K562 (cell line): ENCODE measurements around the gene PSMD13. TPM values are rescaled to one million over a fixed set of nuclear protein-coding genes. Genes with fewer than 3 reads are reported as not detected.

Experiments
- ATAC-seq: fragments of 200-7000 bp; cut with Tn5 transposase; 3 replicates; pipeline ENCODE4 v1.9.1; 2020; ENCODE audit warnings: moderate library complexity
- BruUV-seq: library from RNA; stranded (reverse); fragments of 400-500 nt; replicated peaks from 2 replicates; lab custom pipeline; 2021; lab: Mats Ljungman, UMichigan
- CTCF ChIA-PET: fragments of 300-600 bp; formaldehyde crosslinking; extraction: SDS; loops from one replicate; lab custom pipeline; 2021; ENCODE audit warnings: low intra/inter-chr PET ratio; lab: Yijun Ruan, JAX
- POLR2A ChIA-PET: fragments of 300-600, 350-650 bp; sonication (Branson Sonifier 250); formaldehyde crosslinking; extraction: SDS; loops from one replicate; lab custom pipeline; 2021; ENCODE audit warnings: antibody characterized with exemption, inconsistent platforms; lab: Yijun Ruan, JAX
- DNase-seq, 4 experiments: peaks; one replicate each; pipeline versions ENCODE4 v3.0.0 to v3.0.0-alpha.2; 2011 to 2018; ENCODE audit warnings: low spot score in 3 of 4, mixed read lengths in 3 of 4; ENCODE audit errors: extremely low read depth in 1 of 4
- FAIRE-seq: peaks from 2 replicates; lab custom pipeline; 2011; peaks lifted over from hg19 to GRCh38; lab: Jason Lieb, UNC
- H2AFZ ChIP-seq: 2 replicates; pipeline ENCODE4 v1.6.0; 2011; ENCODE audit warnings: low read depth, low read length, control low read depth, inconsistent platforms
- H3K27ac ChIP-seq: fragments of 200-600 bp; 3 replicates; pipeline ENCODE4 v1.8.0; 2011; ENCODE audit warnings: low read depth, mild to moderate bottlenecking, control low read depth, inconsistent platforms, low read length, moderate library complexity, mixed read lengths; ENCODE audit errors: extremely low read depth
- H3K27me3 ChIP-seq, 2 experiments: fragments of 300-600 bp in 1 of 2; 2 replicates in 1 of 2; 3 replicates in 1 of 2; pipeline versions ENCODE4 v1.6.0 to v1.8.0; 2011; ENCODE audit warnings: inconsistent platforms in 2 of 2, low read length in 2 of 2, mild to moderate bottlenecking in 1 of 2, mixed read lengths in 1 of 2, moderate library complexity in 1 of 2; ENCODE audit not compliant: control insufficient read depth in 2 of 2, insufficient read depth in 2 of 2
- H3K36me3 ChIP-seq: fragments of 300-600 bp; 3 replicates; pipeline ENCODE4 v1.8.0; 2011; ENCODE audit warnings: mild to moderate bottlenecking, low read length, inconsistent platforms; ENCODE audit not compliant: control insufficient read depth, insufficient read depth
- H3K4me1 ChIP-seq, 2 experiments: fragments of 200-600 bp in 1 of 2; replicated peaks in 1 of 2; 2 replicates in 1 of 2; 3 replicates in 1 of 2; pipeline versions ENCODE4 v1.5.1 to v1.8.0; 2011; ENCODE audit warnings: inconsistent platforms in 2 of 2, low read length in 2 of 2, mild to moderate bottlenecking in 1 of 2, mixed read lengths in 1 of 2, moderate library complexity in 1 of 2; ENCODE audit not compliant: control insufficient read depth in 2 of 2, insufficient read depth in 2 of 2
- H3K4me2 ChIP-seq: 2 replicates; pipeline ENCODE4 v1.6.1; 2011; ENCODE audit warnings: low read length, control low read depth, inconsistent platforms, mixed read lengths; ENCODE audit not compliant: insufficient read depth
- H3K4me3 ChIP-seq: fragments of 200-600 bp; sonication (generic), shearing (Covaris generic); 2 replicates; pipeline ENCODE4 v1.5.1; 2016; ENCODE audit warnings: control low read depth, inconsistent platforms
- H3K79me2 ChIP-seq: fragments of 200-600 bp; 3 replicates; pipeline ENCODE4 v1.8.0; 2011; ENCODE audit warnings: low read length, inconsistent platforms; ENCODE audit not compliant: control insufficient read depth, insufficient read depth
- H3K9ac ChIP-seq, 2 experiments: 2 replicates each; pipeline versions ENCODE4 v1.6.0 to v1.6.1; 2011; ENCODE audit warnings: low read depth in 2 of 2, low read length in 2 of 2, control low read depth in 1 of 2, inconsistent platforms in 1 of 2, mild to moderate bottlenecking in 1 of 2, mixed read lengths in 1 of 2; ENCODE audit not compliant: insufficient read depth in 1 of 2
- H3K9me1 ChIP-seq: one replicate; pipeline ENCODE4 v1.6.0; 2011; ENCODE audit warnings: inconsistent platforms, mild to moderate bottlenecking, low read length, moderate library complexity; ENCODE audit not compliant: control insufficient read depth, insufficient read depth
- H3K9me3 ChIP-seq: replicated peaks from 2 replicates; pipeline ENCODE4 v1.5.1; 2011; ENCODE audit warnings: low read depth, low read length, inconsistent platforms; ENCODE audit not compliant: control insufficient read depth, insufficient read depth
- H4K20me1 ChIP-seq: replicated peaks from 2 replicates; pipeline ENCODE4 v1.6.1; 2011; ENCODE audit warnings: low read length, inconsistent platforms, mixed read lengths; ENCODE audit not compliant: control insufficient read depth, insufficient read depth
- NFIC ChIP-seq: fragments of 450-650 bp; IDR thresholded peaks from 2 replicates; pipeline ENCODE4 v1.6.1; 2017; ENCODE audit warnings: mild to moderate bottlenecking, inconsistent platforms
- ZBTB8A ChIP-seq: fragments of 450-650 bp; IDR thresholded peaks from 2 replicates; pipeline ENCODE4 v1.6.1; 2018; ENCODE audit warnings: mild to moderate bottlenecking, moderate library complexity; ENCODE audit not compliant: partially characterized antibody
- ZC3H4 ChIP-seq: sonication (generic); formaldehyde crosslinking; IDR thresholded peaks from 2 replicates; pipeline ENCODE4 v1.9.0; 2021; ENCODE audit warnings: missing genetic modification reagents, borderline replicate concordance
- ZNF79 ChIP-seq: fragments of 250-450 bp; sonication (Bioruptor Pico); IDR thresholded peaks from 2 replicates; pipeline ENCODE4 v1.4.0; 2020; ENCODE audit warnings: low read depth, mild to moderate bottlenecking, moderate library complexity
- WGBS: fragments of 100-300 bp; shearing (Covaris generic); methylation state at CpG from one replicate; pipeline ENCODE4 v1.1.6; 2016; ENCODE audit warnings: low coverage, mixed read lengths; ENCODE audit not compliant: insufficient coverage; ENCODE audit errors: missing lambda C conversion rate; 5-methylcytosine and 5-hydroxymethylcytosine counted together
- in situ Hi-C: fragments of 300-500 bp; cut with MboI; formaldehyde crosslinking; loops from 4 replicates; pipeline ENCODE4 v1.15.0; 2018; ENCODE audit warnings: inconsistent platforms, mixed read lengths
- intact Hi-C: fragments of 100-400 bp; cut with micrococcal nuclease; formaldehyde crosslinking; loops from 2 replicates; pipeline ENCODE4 v1.14.2; 2022
- polyA plus RNA-seq, 8 experiments: library from polyadenylated mRNA; depleted of rRNA in 4 of 8; stranded (reverse) in 5 of 8; unstranded in 3 of 8; fragments of >200 nt; fragmentation: Nextera tagmentation in 2 of 8; fragmentation: Illumina TruSeq in 1 of 8; extraction: Ambion mirVana in 2 of 8; extraction: Trizol in 1 of 8; gene quantifications; 2 replicates each; pipeline versions ENCODE4 v1.2.1 to v1.2.3, GENCODE V29; 2011 to 2014; ENCODE audit warnings: inconsistent platforms in 1 of 8, missing spikeins in 1 of 8
- total RNA-seq, 7 experiments: library from RNA; depleted of rRNA in 6 of 7; stranded (reverse); fragments of >200 nt in 6 of 7; fragmentation: Illumina TruSeq in 2 of 7; extraction: Trizol in 2 of 7; gene quantifications; 2 replicates each; pipeline versions ENCODE4 v1.2.1 to v1.2.3, GENCODE V29; 2011 to 2021; ENCODE audit warnings: low replicate concordance in 1 of 7
- TF ChIP-seq, protein P1 (sequence below): fragments of 450-650 bp; IDR thresholded peaks from 2 replicates; pipeline ENCODE4 v1.7.1; 2018; ENCODE audit warnings: mild to moderate bottlenecking, low read depth; ENCODE audit not compliant: partially characterized antibody
- TF ChIP-seq, protein P2 (sequence below): fragments of 450-650 bp; conservative IDR thresholded peaks from 2 replicates; pipeline ENCODE4 v1.6.1; 2016; ENCODE audit warnings: missing genetic modification characterization, low read depth, mild to moderate bottlenecking, missing compliant biosample characterization, moderate library complexity

PSMD13 gene
- total and polyA plus RNA-seq, 9 of the 15 experiments (the other 6 are each of a cell fraction or from before 2014, with no cell fraction given) = 185 to 383 (median 267) TPM

DNA sequence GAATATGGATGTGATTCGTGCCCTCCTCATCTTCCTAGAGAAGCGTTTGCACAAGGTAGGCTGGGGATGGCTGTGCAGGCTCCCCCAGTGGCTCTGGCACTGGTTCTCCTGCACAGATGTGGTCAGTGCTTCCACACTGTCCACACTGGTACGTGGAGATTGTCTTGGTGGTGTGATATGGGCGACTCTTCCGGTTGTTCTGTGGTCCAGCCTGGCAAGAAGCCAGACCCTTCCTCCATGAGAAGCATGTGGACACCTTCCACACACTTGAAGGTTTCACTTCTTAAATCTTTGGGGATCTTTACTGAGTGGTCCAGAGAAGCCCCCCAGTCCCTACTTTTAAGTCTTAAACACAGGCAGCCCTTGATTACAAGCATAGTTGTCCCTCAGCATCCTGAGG is 25.5 kb upstream of the PSMD13 start:
- FAIRE-seq = no peak
- Histone ChIP-seq H2AFZ (no peak overlapping the region), H3K9me3 (no peaks in the 10 kb centered on the region), H3K9me1 (peaks cover 10% of the 10 kb centered on the region), H3K4me3 (no peak overlapping the region), H3K27ac (no peak overlapping the region; the same call in 2 of the 3 replicates), H3K27me3 (no peaks in the 10 kb centered on the region; a peak in 1 of 5 replicates), H3K36me3 (peaks cover 75% of the 10 kb centered on the region), H3K9ac (peak overlapping the region; percentile 12 to 70; a peak in 3 of 4 replicates), H3K79me2 (peaks cover 46% of the 10 kb centered on the region), H3K4me2 (no peak overlapping the region), H3K4me1 (peaks cover 15 to 39% of the 10 kb centered on the region in 2 experiments; a peak in 4 of 5 replicates), H4K20me1 (peaks cover 24% of the 10 kb centered on the region; the same call in 1 of the 2 replicates)
- WGBS = 69% methylated on average over 5 of the region's 5 CpGs
- no peak for DNase-seq
- in situ Hi-C loops = loop anchor here (10.0 kb wide), 1 partner anchor 154 kb away; the partner anchor contains the start of gene B4GALNT4
- intact Hi-C loops = no loop called here
- no peak for ATAC-seq
- ChIA-PET CTCF (no interaction called here), POLR2A (interaction anchor here (1.3 to 1.5 kb wide), 2 partner anchors 17 to 19 kb away, joined by 3 to 5 read pairs; no protein-coding TSS in a partner anchor)
- BruUV-seq = no TSS peak
- TF ChIP-seq, protein P1, sequence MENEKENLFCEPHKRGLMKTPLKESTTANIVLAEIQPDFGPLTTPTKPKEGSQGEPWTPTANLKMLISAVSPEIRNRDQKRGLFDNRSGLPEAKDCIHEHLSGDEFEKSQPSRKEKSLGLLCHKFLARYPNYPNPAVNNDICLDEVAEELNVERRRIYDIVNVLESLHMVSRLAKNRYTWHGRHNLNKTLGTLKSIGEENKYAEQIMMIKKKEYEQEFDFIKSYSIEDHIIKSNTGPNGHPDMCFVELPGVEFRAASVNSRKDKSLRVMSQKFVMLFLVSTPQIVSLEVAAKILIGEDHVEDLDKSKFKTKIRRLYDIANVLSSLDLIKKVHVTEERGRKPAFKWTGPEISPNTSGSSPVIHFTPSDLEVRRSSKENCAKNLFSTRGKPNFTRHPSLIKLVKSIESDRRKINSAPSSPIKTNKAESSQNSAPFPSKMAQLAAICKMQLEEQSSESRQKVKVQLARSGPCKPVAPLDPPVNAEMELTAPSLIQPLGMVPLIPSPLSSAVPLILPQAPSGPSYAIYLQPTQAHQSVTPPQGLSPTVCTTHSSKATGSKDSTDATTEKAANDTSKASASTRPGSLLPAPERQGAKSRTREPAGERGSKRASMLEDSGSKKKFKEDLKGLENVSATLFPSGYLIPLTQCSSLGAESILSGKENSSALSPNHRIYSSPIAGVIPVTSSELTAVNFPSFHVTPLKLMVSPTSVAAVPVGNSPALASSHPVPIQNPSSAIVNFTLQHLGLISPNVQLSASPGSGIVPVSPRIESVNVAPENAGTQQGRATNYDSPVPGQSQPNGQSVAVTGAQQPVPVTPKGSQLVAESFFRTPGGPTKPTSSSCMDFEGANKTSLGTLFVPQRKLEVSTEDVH = no peak
- TF ChIP-seq NFIC (peak; percentile 58), ZC3H4 (CRISPR knock-in tag) (no peak), ZBTB8A (no peak), ZNF79 (CRISPR knock-in tag) (no peak)
- TF ChIP-seq, protein P2, sequence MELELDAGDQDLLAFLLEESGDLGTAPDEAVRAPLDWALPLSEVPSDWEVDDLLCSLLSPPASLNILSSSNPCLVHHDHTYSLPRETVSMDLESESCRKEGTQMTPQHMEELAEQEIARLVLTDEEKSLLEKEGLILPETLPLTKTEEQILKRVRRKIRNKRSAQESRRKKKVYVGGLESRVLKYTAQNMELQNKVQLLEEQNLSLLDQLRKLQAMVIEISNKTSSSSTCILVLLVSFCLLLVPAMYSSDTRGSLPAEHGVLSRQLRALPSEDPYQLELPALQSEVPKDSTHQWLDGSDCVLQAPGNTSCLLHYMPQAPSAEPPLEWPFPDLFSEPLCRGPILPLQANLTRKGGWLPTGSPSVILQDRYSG (tag) = no peak
